Central memory CD8-positive, alpha-beta T cell (primary cell): ENCODE data around the gene HMOX1.

Source experiments
- ATAC-seq: fragments of 150-1000 bp; cut with Tn5 transposase; replicated peaks from 2 replicates; pipeline ENCODE4 v1.10.0; 2022; ENCODE audit warnings: mild to moderate bottlenecking, moderate FRiP score, moderate number of reproducible peaks; ENCODE audit not compliant: poor library complexity, severe bottlenecking; ENCODE audit errors: extremely low read depth
- DNase-seq, 2 donors: peaks; one replicate each; pipeline ENCODE4 v3.0.0; 2021; ENCODE audit warnings: low spot score in 2 of 2
- H3K27ac Mint-ChIP-seq: one replicate; pipeline ENCODE4 v1.8.0; 2022; ENCODE audit warnings: low read depth, mild to moderate bottlenecking, moderate library complexity, mixed read lengths
- H3K27me3 Mint-ChIP-seq: one replicate; pipeline ENCODE4 v1.8.0; 2022; ENCODE audit warnings: mixed read lengths
- H3K36me3 Mint-ChIP-seq: one replicate; pipeline ENCODE4 v1.8.0; 2022; ENCODE audit warnings: mild to moderate bottlenecking, moderate library complexity, mixed read lengths; ENCODE audit not compliant: insufficient read depth
- H3K4me1 Mint-ChIP-seq: one replicate; pipeline ENCODE4 v1.8.0; 2022; ENCODE audit warnings: mixed read lengths
- H3K4me3 Mint-ChIP-seq: one replicate; pipeline ENCODE4 v1.8.0; 2022; ENCODE audit warnings: mild to moderate bottlenecking, moderate library complexity, mixed read lengths
- H3K9me3 Mint-ChIP-seq: one replicate; pipeline ENCODE4 v1.8.0; 2022; ENCODE audit warnings: mixed read lengths

Gene HMOX1

GRCh38 chr22:35345808-35346505 is 34.9 kb upstream of the HMOX1 start:
- Mint-ChIP-seq H3K4me3 (no peak overlapping the region), H3K9me3 (no peaks in the 10 kb centered on the region), H3K27me3 (peaks cover 2% of the 10 kb centered on the region), H3K36me3 (peaks cover 7% of the 10 kb centered on the region), H3K4me1 (peaks cover 6% of the 10 kb centered on the region), H3K27ac (no peak overlapping the region)
- no peak for DNase-seq
- no peak for ATAC-seq

GRCh38 chr22:35346596-35347220 is 34.2 kb upstream of the HMOX1 start:
- DNase-seq (no peak), ATAC-seq (no peak)
- Mint-ChIP-seq H3K27me3 (peaks cover 9% of the 10 kb centered on the region), H3K36me3 (peaks cover 7% of the 10 kb centered on the region), H3K4me3 (no peak overlapping the region), H3K9me3 (no peaks in the 10 kb centered on the region), H3K27ac (no peak overlapping the region), H3K4me1 (peaks cover 14% of the 10 kb centered on the region)

GRCh38 chr22:35347462-35347861 is 33.4 kb upstream of the HMOX1 start:
- DNase-seq (no peak), ATAC-seq (no peak)
- Mint-ChIP-seq H3K27me3 (peaks cover 17% of the 10 kb centered on the region), H3K4me1 (peaks cover 20% of the 10 kb centered on the region), H3K4me3 (no peak overlapping the region), H3K9me3 (no peaks in the 10 kb centered on the region), H3K36me3 (peaks cover 7% of the 10 kb centered on the region), H3K27ac (no peak overlapping the region)

- H3K9me3 Mint-ChIP-seq: no peaks in the 10 kb centered on the region
- peaks cover 21% of the 10 kb centered on the region for H3K4me1 Mint-ChIP-seq
- H3K27ac Mint-ChIP-seq: peak overlapping the region; percentile 78
- ATAC-seq (no peak), DNase-seq (no peak)
- H3K4me3 Mint-ChIP-seq: no peak overlapping the region
- H3K27me3 Mint-ChIP-seq: peaks cover 20% of the 10 kb centered on the region
- H3K36me3 Mint-ChIP-seq: peaks cover 9% of the 10 kb centered on the region
Observed at GRCh38 chr22:35348026-35348590, 32.8 kb upstream of the HMOX1 start.

- DNase-seq (no peak), ATAC-seq (no peak)
- Mint-ChIP-seq H3K4me3 (no peak overlapping the region), H3K9me3 (no peaks in the 10 kb centered on the region), H3K36me3 (peaks cover 9% of the 10 kb centered on the region), H3K4me1 (peaks cover 21% of the 10 kb centered on the region), H3K27me3 (peaks cover 20% of the 10 kb centered on the region), H3K27ac (peak overlapping the region; percentile 78)
Observed at GRCh38 chr22:35348703-35349102, 32.2 kb upstream of the HMOX1 start.

GRCh38 chr22:35349368-35349703 is 31.6 kb upstream of the HMOX1 start:
- no peak for DNase-seq
- H3K9me3 Mint-ChIP-seq: no peaks in the 10 kb centered on the region
- H3K4me3 Mint-ChIP-seq: no peak overlapping the region
- H3K36me3 Mint-ChIP-seq: peaks cover 8% of the 10 kb centered on the region
- peaks cover 20% of the 10 kb centered on the region for H3K27me3 Mint-ChIP-seq
- peak overlapping the region; percentile 78 for H3K27ac Mint-ChIP-seq
- no peak for ATAC-seq
- peaks cover 21% of the 10 kb centered on the region for H3K4me1 Mint-ChIP-seq

GRCh38 chr22:35349704-35350538 is 31.0 kb upstream of the HMOX1 start:
- H3K27me3 Mint-ChIP-seq: peaks cover 20% of the 10 kb centered on the region

GRCh38 chr22:35350539-35351503 is 30.1 kb upstream of the HMOX1 start:
- H3K27me3 Mint-ChIP-seq: peaks cover 29% of the 10 kb centered on the region
- H3K36me3 Mint-ChIP-seq: peaks cover 8% of the 10 kb centered on the region
- H3K4me1 Mint-ChIP-seq: peaks cover 21% of the 10 kb centered on the region
- peak overlapping the region; percentile 78 for H3K27ac Mint-ChIP-seq
- DNase-seq (peak; percentile 70 to 73), ATAC-seq (peak; percentile 90)
- no peaks in the 10 kb centered on the region for H3K9me3 Mint-ChIP-seq
- peak overlapping the region; percentile 76 for H3K4me3 Mint-ChIP-seq

More at GRCh38 chr22:35349704-35350538, 31.0 kb upstream of the HMOX1 start:
- Mint-ChIP-seq H3K36me3 (peaks cover 8% of the 10 kb centered on the region), H3K4me3 (no peak overlapping the region), H3K4me1 (peaks cover 21% of the 10 kb centered on the region), H3K9me3 (no peaks in the 10 kb centered on the region), H3K27ac (peak overlapping the region; percentile 78)
- ATAC-seq: no peak
- DNase-seq: no peak

- DNase-seq (no peak), ATAC-seq (peak; percentile 17)
- Mint-ChIP-seq H3K4me3 (peak overlapping the region; percentile 76), H3K9me3 (no peaks in the 10 kb centered on the region), H3K27me3 (peaks cover 36% of the 10 kb centered on the region), H3K27ac (no peak overlapping the region), H3K4me1 (peaks cover 21% of the 10 kb centered on the region), H3K36me3 (peaks cover 8% of the 10 kb centered on the region)
Observed at GRCh38 chr22:35352214-35353111, 28.4 kb upstream of the HMOX1 start.

GRCh38 chr22:35353318-35353717 is 27.6 kb upstream of the HMOX1 start:
- no peak for DNase-seq
- no peak overlapping the region for H3K4me3 Mint-ChIP-seq
- no peak overlapping the region for H3K27ac Mint-ChIP-seq
- ATAC-seq: no peak
- H3K9me3 Mint-ChIP-seq: no peaks in the 10 kb centered on the region
- H3K36me3 Mint-ChIP-seq: peaks cover 6% of the 10 kb centered on the region
- peaks cover 21% of the 10 kb centered on the region for H3K4me1 Mint-ChIP-seq
- peaks cover 36% of the 10 kb centered on the region for H3K27me3 Mint-ChIP-seq

GRCh38 chr22:35354068-35354467 is 26.8 kb upstream of the HMOX1 start:
- Mint-ChIP-seq H3K9me3 (no peaks in the 10 kb centered on the region), H3K27ac (no peak overlapping the region), H3K4me3 (no peak overlapping the region), H3K27me3 (peaks cover 36% of the 10 kb centered on the region), H3K36me3 (peaks cover 5% of the 10 kb centered on the region), H3K4me1 (peaks cover 21% of the 10 kb centered on the region)
- ATAC-seq (no peak), DNase-seq (no peak)
